Measurements from ENCODE around the gene ERICH6. TPM values are rescaled to one million over a fixed set of nuclear protein-coding genes. Genes with fewer than 3 reads are reported as not detected.
A peak's percentile ranks its signal among the peaks of the same experiment; 100 is the strongest.
"Not testable (repeated sequence)": the region's sequence is repeated elsewhere in the genome, so short reads cannot be mapped to it uniquely, and the experiment has no call there.

Gene ERICH6
- total RNA-seq, 3 donors from 2014 or later (not counting 1 experiment from before 2014, with no cell fraction given) = 0.35 to 3.7 (median 3.6) TPM

GRCh38 chr3:150623945-150624344, 79.8 kb downstream of the ERICH6 start:
- peaks cover 2% of the 10 kb centered on the region for H3K4me1 ChIP-seq (ENCODE audit: control insufficient read depth, insufficient read depth, low read length)
- H3K36me3 ChIP-seq (ENCODE audit: control insufficient read depth, insufficient read depth, low read length) = peaks cover 41% of the 10 kb centered on the region
- intact Hi-C loops (cut with micrococcal nuclease) = no loop called here
- no CpG with 5 or more reads among the region's 1 CpG for WGBS (ENCODE audit: insufficient coverage)
- ATAC-seq (no peak), DNase-seq (no peak)
- TF ChIP-seq, protein P1, sequence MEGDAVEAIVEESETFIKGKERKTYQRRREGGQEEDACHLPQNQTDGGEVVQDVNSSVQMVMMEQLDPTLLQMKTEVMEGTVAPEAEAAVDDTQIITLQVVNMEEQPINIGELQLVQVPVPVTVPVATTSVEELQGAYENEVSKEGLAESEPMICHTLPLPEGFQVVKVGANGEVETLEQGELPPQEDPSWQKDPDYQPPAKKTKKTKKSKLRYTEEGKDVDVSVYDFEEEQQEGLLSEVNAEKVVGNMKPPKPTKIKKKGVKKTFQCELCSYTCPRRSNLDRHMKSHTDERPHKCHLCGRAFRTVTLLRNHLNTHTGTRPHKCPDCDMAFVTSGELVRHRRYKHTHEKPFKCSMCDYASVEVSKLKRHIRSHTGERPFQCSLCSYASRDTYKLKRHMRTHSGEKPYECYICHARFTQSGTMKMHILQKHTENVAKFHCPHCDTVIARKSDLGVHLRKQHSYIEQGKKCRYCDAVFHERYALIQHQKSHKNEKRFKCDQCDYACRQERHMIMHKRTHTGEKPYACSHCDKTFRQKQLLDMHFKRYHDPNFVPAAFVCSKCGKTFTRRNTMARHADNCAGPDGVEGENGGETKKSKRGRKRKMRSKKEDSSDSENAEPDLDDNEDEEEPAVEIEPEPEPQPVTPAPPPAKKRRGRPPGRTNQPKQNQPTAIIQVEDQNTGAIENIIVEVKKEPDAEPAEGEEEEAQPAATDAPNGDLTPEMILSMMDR (IDR thresholded peaks at IDR 0.05) = no peak
- peaks cover 36 to 48% of the 10 kb centered on the region in 2 donors for H3K4me1 Mint-ChIP-seq
- no peaks in the 10 kb centered on the region for H3K27me3 Mint-ChIP-seq (ENCODE audit: low read depth in 2 of 2)
- H3K27ac Mint-ChIP-seq = peak overlapping the region; percentile 1 to 44
- H3K27me3 ChIP-seq (ENCODE audit: control insufficient read depth, insufficient read depth, low read length) = no peaks in the 10 kb centered on the region
- peaks cover 8% of the 10 kb centered on the region for H3K36me3 Mint-ChIP-seq
- no peaks in the 10 kb centered on the region for H3K9me3 Mint-ChIP-seq
- H3K4me3 Mint-ChIP-seq = no peak overlapping the region
- no peak overlapping the region for H3K4me3 ChIP-seq (ENCODE audit: low read length)
- H3K27ac ChIP-seq (ENCODE audit: low read length) = no peak overlapping the region
- no peaks in the 10 kb centered on the region for H3K9me3 ChIP-seq (ENCODE audit: control insufficient read depth, insufficient read depth, low read length)

DNA sequence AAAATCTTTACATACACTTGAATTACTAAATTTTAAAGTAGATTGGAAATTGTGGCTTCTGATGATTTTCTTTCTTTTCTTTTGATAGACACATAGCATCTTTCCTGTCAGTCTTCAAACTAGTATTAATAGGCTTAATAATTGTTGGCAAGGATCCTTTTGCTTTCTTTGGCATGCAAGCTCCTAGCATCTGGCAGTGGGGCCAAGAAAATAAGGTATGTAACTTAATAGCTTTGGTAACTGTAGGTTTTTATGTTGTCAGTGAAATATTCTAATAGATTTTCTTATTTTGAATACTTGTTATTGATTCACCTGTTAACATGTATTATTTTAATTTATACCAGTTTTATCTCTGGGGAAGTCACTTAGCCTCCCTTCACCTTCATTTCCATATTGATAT, 80.8 kb downstream of the ERICH6 start:
- H3K27me3 Mint-ChIP-seq (ENCODE audit: low read depth in 2 of 2); H3K9me3 ChIP-seq (ENCODE audit: control insufficient read depth, insufficient read depth, low read length); H3K4me3 ChIP-seq (ENCODE audit: low read length); H3K4me3 Mint-ChIP-seq; DNase-seq; H3K9me3 Mint-ChIP-seq; intact Hi-C loops (cut with micrococcal nuclease); H3K27me3 ChIP-seq (ENCODE audit: control insufficient read depth, insufficient read depth, low read length); H3K27ac ChIP-seq (ENCODE audit: low read length); H3K4me1 ChIP-seq (ENCODE audit: control insufficient read depth, insufficient read depth, low read length); ATAC-seq; H3K36me3 Mint-ChIP-seq: not testable (repeated sequence)
- peaks cover 38% of the 10 kb centered on the region for H3K36me3 ChIP-seq (ENCODE audit: control insufficient read depth, insufficient read depth, low read length)
- Mint-ChIP-seq H3K27ac (peak overlapping the region; percentile 1 to 44), H3K4me1 (peaks cover 36 to 48% of the 10 kb centered on the region in 2 donors)

GRCh38 chr3:150620002-150620689, 83.6 kb downstream of the ERICH6 start:
- Mint-ChIP-seq H3K9me3 (no peaks in the 10 kb centered on the region), H3K27ac (peak overlapping the region; percentile 21 to 71), H3K4me1 (peaks cover 41 to 52% of the 10 kb centered on the region in 2 donors), H3K36me3 (no peaks in the 10 kb centered on the region), H3K4me3 (no peak overlapping the region), H3K27me3 (ENCODE audit: low read depth in 2 of 2) (no peaks in the 10 kb centered on the region)
- 94% methylated on average over 2 of the region's 7 CpGs for WGBS (ENCODE audit: insufficient coverage)
- Histone ChIP-seq H3K4me3 (ENCODE audit: low read length) (no peak overlapping the region), H3K27ac (ENCODE audit: low read length) (no peak overlapping the region), H3K9me3 (ENCODE audit: control insufficient read depth, insufficient read depth, low read length) (no peaks in the 10 kb centered on the region), H3K4me1 (ENCODE audit: control insufficient read depth, insufficient read depth, low read length) (peaks cover 2% of the 10 kb centered on the region), H3K36me3 (ENCODE audit: control insufficient read depth, insufficient read depth, low read length) (peaks cover 15% of the 10 kb centered on the region), H3K27me3 (ENCODE audit: control insufficient read depth, insufficient read depth, low read length) (no peaks in the 10 kb centered on the region)
- no peak for ATAC-seq
- TF ChIP-seq, protein P1 (IDR thresholded peaks at IDR 0.05) = no peak
- no peak for DNase-seq
- intact Hi-C loops (cut with micrococcal nuclease) = no loop called here

- Histone ChIP-seq H3K27me3 (ENCODE audit: control insufficient read depth, insufficient read depth, low read length) (no peaks in the 10 kb centered on the region), H3K36me3 (ENCODE audit: control insufficient read depth, insufficient read depth, low read length) (peaks cover 14% of the 10 kb centered on the region), H3K9me3 (ENCODE audit: control insufficient read depth, insufficient read depth, low read length) (no peaks in the 10 kb centered on the region), H3K4me3 (ENCODE audit: low read length) (no peak overlapping the region), H3K27ac (ENCODE audit: low read length) (no peak overlapping the region), H3K4me1 (ENCODE audit: control insufficient read depth, insufficient read depth, low read length) (peaks cover 15% of the 10 kb centered on the region)
- Mint-ChIP-seq H3K9me3 (no peaks in the 10 kb centered on the region), H3K27me3 (ENCODE audit: low read depth in 2 of 2) (no peaks in the 10 kb centered on the region), H3K4me3 (peak overlapping the region; percentile 13), H3K36me3 (no peaks in the 10 kb centered on the region), H3K27ac (peak overlapping the region; percentile 1 to 79), H3K4me1 (peaks cover 58 to 65% of the 10 kb centered on the region in 2 donors)
- ATAC-seq (no peak), DNase-seq (no peak)
- 100% methylated on average over 1 of the region's 2 CpGs for WGBS (ENCODE audit: insufficient coverage)
- intact Hi-C loops (cut with micrococcal nuclease) = no loop called here
- TF ChIP-seq, protein P1 (IDR thresholded peaks at IDR 0.05) = no peak
Measured at GRCh38 chr3:150613709-150614480, 89.8 kb downstream of the ERICH6 start.

All from natural killer cell (primary cell).